Hepatocyte (in vitro differentiated cells): ENCODE measurements around the gene GALNT18. TPM values are rescaled to one million over a fixed set of nuclear protein-coding genes. Genes with fewer than 3 reads are reported as not detected.

Experiments used
- DNase-seq: peaks from one replicate; pipeline ENCODE4 v3.0.0-alpha.2; 2016; ENCODE audit warnings: low spot score
- H2AFZ ChIP-seq: fragments of 200-600 bp; sonication (generic); 2 replicates; pipeline ENCODE4 v1.6.0; 2016; ENCODE audit warnings: antibody characterized with exemption, mild to moderate bottlenecking
- H3K27ac ChIP-seq: fragments of 200-600 bp; sonication (generic); 2 replicates; pipeline ENCODE4 v1.5.1; 2016; ENCODE audit warnings: mild to moderate bottlenecking
- H3K27me3 ChIP-seq: fragments of 200-600 bp; sonication (generic); 2 replicates; pipeline ENCODE4 v1.6.1; 2016
- H3K36me3 ChIP-seq: fragments of 200-600 bp; sonication (generic); replicated peaks from 2 replicates; pipeline ENCODE4 v1.5.1; 2016; ENCODE audit warnings: low read depth; ENCODE audit not compliant: insufficient read depth
- H3K4me1 ChIP-seq: fragments of 200-600 bp; sonication (generic); 2 replicates; pipeline ENCODE4 v1.5.1; 2016; ENCODE audit warnings: mild to moderate bottlenecking, moderate library complexity; ENCODE audit not compliant: insufficient read depth
- H3K4me2 ChIP-seq: fragments of 200-600 bp; sonication (generic); 2 replicates; pipeline ENCODE4 v1.6.0; 2016
- H3K4me3 ChIP-seq: fragments of 200-600 bp; sonication (generic); 2 replicates; pipeline ENCODE4 v1.5.1; 2016; ENCODE audit warnings: mild to moderate bottlenecking
- H3K79me2 ChIP-seq: fragments of 200-600 bp; sonication (generic); 2 replicates; pipeline ENCODE4 v1.6.0; 2017; ENCODE audit warnings: mild to moderate bottlenecking
- H3K9me2 ChIP-seq: fragments of 200-600 bp; sonication (generic); replicated peaks from 2 replicates; pipeline ENCODE4 v1.6.0; 2017; ENCODE audit warnings: mild to moderate bottlenecking; ENCODE audit not compliant: insufficient read depth
- H3K9me3 ChIP-seq: fragments of 200-600 bp; sonication (generic); 2 replicates; pipeline ENCODE4 v1.5.1; 2016; ENCODE audit warnings: low read depth, mild to moderate bottlenecking
- H4K20me1 ChIP-seq: fragments of 200-600 bp; sonication (generic); 2 replicates; pipeline ENCODE4 v1.6.0; 2016; ENCODE audit warnings: mild to moderate bottlenecking; ENCODE audit not compliant: insufficient read depth, poor library complexity, severe bottlenecking
- CTCF ChIP-seq: fragments of 200-600 bp; sonication (generic); IDR thresholded peaks from 2 replicates; pipeline ENCODE4 v1.5.1; 2016; ENCODE audit warnings: antibody characterized with exemption, mild to moderate bottlenecking; ENCODE audit not compliant: poor library complexity
- EZH2 ChIP-seq: fragments of 200-600 bp; sonication (generic); IDR thresholded peaks from 2 replicates; pipeline ENCODE4 v1.6.1; 2016; ENCODE audit warnings: antibody characterized with exemption, mild to moderate bottlenecking, borderline replicate concordance
- EZH2phosphoT487 ChIP-seq: fragments of 200-600 bp; sonication (generic); IDR thresholded peaks from one replicate; pipeline ENCODE4 v1.6.1; 2018; ENCODE audit warnings: antibody characterized with exemption, mild to moderate bottlenecking, low read depth, moderate library complexity; ENCODE audit not compliant: unreplicated experiment, severe bottlenecking
- WGBS: methylation state at CpG from one replicate; pipeline ENCODE4 v1.1.6; 2016; ENCODE audit warnings: low lambda C conversion rate; ENCODE audit errors: missing lambda C conversion rate; 5-methylcytosine and 5-hydroxymethylcytosine counted together
- polyA plus RNA-seq: library from polyadenylated mRNA; unstranded; fragments of >200 nt; fragmentation: Nextera tagmentation; extraction: Ambion mirVana; gene quantifications from 2 replicates; pipeline ENCODE4 v1.2.1, GENCODE V29; 2016
- total RNA-seq: library from RNA; depleted of rRNA; stranded (reverse); fragments of >200 nt; gene quantifications from 2 replicates; pipeline ENCODE4 v1.2.3, GENCODE V29; 2014

The GALNT18 gene
- total and polyA plus RNA-seq, 2 experiments from 2014 or later: 11.6 to 22.4 TPM

GRCh38 chr11:11246166-11246565 lies 375.6 kb downstream of the GALNT18 start:
- Histone ChIP-seq H3K9me2 (no peaks in the 10 kb centered on the region), H3K36me3 (no peaks in the 10 kb centered on the region), H3K27me3 (no peaks in the 10 kb centered on the region), H2AFZ (no peak overlapping the region), H3K4me2 (no peak overlapping the region), H4K20me1 (no peaks in the 10 kb centered on the region), H3K79me2 (no peaks in the 10 kb centered on the region), H3K4me1 (no peaks in the 10 kb centered on the region), H3K9me3 (no peaks in the 10 kb centered on the region), H3K27ac (no peak overlapping the region), H3K4me3 (no peak overlapping the region)
- TF ChIP-seq CTCF: no peak
- no peak for TF ChIP-seq EZH2phosphoT487
- no peak for TF ChIP-seq EZH2
- 81% methylated on average over 1 of the region's 1 CpG for WGBS
- DNase-seq: no peak

GRCh38 chr11:11245453-11245852 lies 376.4 kb downstream of the GALNT18 start:
- TF ChIP-seq EZH2phosphoT487: no peak
- TF ChIP-seq EZH2: no peak
- TF ChIP-seq CTCF: no peak
- Histone ChIP-seq H3K4me1 (no peaks in the 10 kb centered on the region), H3K79me2 (no peaks in the 10 kb centered on the region), H4K20me1 (no peaks in the 10 kb centered on the region), H3K4me3 (no peak overlapping the region), H3K27me3 (no peaks in the 10 kb centered on the region), H3K27ac (no peak overlapping the region), H3K36me3 (no peaks in the 10 kb centered on the region), H2AFZ (no peak overlapping the region), H3K9me2 (no peaks in the 10 kb centered on the region), H3K9me3 (no peaks in the 10 kb centered on the region), H3K4me2 (no peak overlapping the region)
- DNase-seq: no peak
- whole genome bisulfite sequencing: 93% methylated on average over 3 of the region's 3 CpGs

- no peaks in the 10 kb centered on the region for H3K27me3 ChIP-seq
- DNase-seq: no peak
- H3K9me2 ChIP-seq: no peaks in the 10 kb centered on the region
- no peaks in the 10 kb centered on the region for H3K36me3 ChIP-seq
- H3K4me3 ChIP-seq: no peak overlapping the region
- H3K9me3 ChIP-seq: no peaks in the 10 kb centered on the region
- H2AFZ ChIP-seq: no peak overlapping the region
- 69% methylated on average over 2 of the region's 2 CpGs for WGBS
- TF ChIP-seq CTCF (no peak), EZH2phosphoT487 (no peak), EZH2 (no peak)
- no peak overlapping the region for H3K27ac ChIP-seq
- no peaks in the 10 kb centered on the region for H4K20me1 ChIP-seq
- H3K4me1 ChIP-seq: no peaks in the 10 kb centered on the region
- no peaks in the 10 kb centered on the region for H3K79me2 ChIP-seq
- H3K4me2 ChIP-seq: no peak overlapping the region
Measured at GRCh38 chr11:11244470-11245080, 377.2 kb downstream of the GALNT18 start.
